Mucosa of descending colon (tissue), 3 donors: Measurements from ENCODE around the gene PVALB. TPM values are rescaled to one million over a fixed set of nuclear protein-coding genes. Genes with fewer than 3 reads are reported as not detected.

Experiments
- ATAC-seq: fragments of 200-7000 bp; cut with Tn5 transposase; one replicate; pipeline ENCODE4 v1.9.1; 2020; ENCODE audit warnings: mild to moderate bottlenecking, moderate library complexity
- DNase-seq, 3 donors: peaks; one replicate each; pipeline ENCODE4 v3.0.0-alpha.2; 2020
- H3K36me3 ChIP-seq: fragments of 200-600 bp; one replicate; pipeline ENCODE4 v1.8.0; 2021; ENCODE audit warnings: low read depth, mild to moderate bottlenecking
- H3K4me1 ChIP-seq: fragments of 200-600 bp; one replicate; pipeline ENCODE4 v1.8.0; 2021; ENCODE audit warnings: low read depth, mild to moderate bottlenecking
- H3K4me3 ChIP-seq: fragments of 200-600 bp; one replicate; pipeline ENCODE4 v1.8.0; 2021; ENCODE audit warnings: mild to moderate bottlenecking
- H3K9me3 ChIP-seq: fragments of 200-600 bp; one replicate; pipeline ENCODE4 v1.8.0; 2021; ENCODE audit warnings: mild to moderate bottlenecking
- CTCF ChIP-seq: fragments of 200-600 bp; IDR thresholded peaks from one replicate; pipeline ENCODE4 v1.8.0; 2022; ENCODE audit warnings: antibody characterized with exemption, mild to moderate bottlenecking
- intact Hi-C, 2 donors: fragments of 100-400 bp; cut with DNase I in 1 of 2; cut with micrococcal nuclease in 1 of 2; formaldehyde crosslinking; loops; one replicate each; pipeline versions ENCODE4 v1.11.0 to v1.11.1; 2022; cut with DNase I, micrococcal nuclease
- total RNA-seq, 3 donors: library from RNA; stranded (reverse); fragmentation: NEBNext Ultra II Directional in 2 of 3; extraction: Animal tissue kit (Norgen Biotek cat#: 25700) in 2 of 3; gene quantifications; one replicate each; pipeline versions ENCODE4 v1.2.1 to v1.2.4, GENCODE V29; 2021 to 2023
- donor health status: DM: no; HTN: no; CAD: no; lungs with moderate emphysema.
- donor health status: DM: no; HTN: no; CAD: no.
- donor health status: DM: no; HTN: yes; CAD: no.

PVALB gene
- total RNA-seq, 3 donors from 2014 or later: not detected

- H3K4me1 ChIP-seq: no peaks in the 10 kb centered on the region
- no peak for ATAC-seq
- no peak for DNase-seq
- H3K9me3 ChIP-seq: no peaks in the 10 kb centered on the region
- H3K36me3 ChIP-seq: peaks cover 4% of the 10 kb centered on the region
- no peak overlapping the region for H3K4me3 ChIP-seq
- no peak for TF ChIP-seq CTCF
- intact Hi-C loops: no loop called here
Measured at GRCh38 chr22:36765943-36766450, 50.8 kb downstream of the PVALB start.

- ATAC-seq: no peak
- Histone ChIP-seq H3K4me1 (no peaks in the 10 kb centered on the region), H3K9me3 (no peaks in the 10 kb centered on the region), H3K36me3 (peaks cover 4% of the 10 kb centered on the region), H3K4me3 (no peak overlapping the region)
- no peak for DNase-seq
- TF ChIP-seq CTCF: no peak
- intact Hi-C loops: no loop called here
Measured at GRCh38 chr22:36765131-36765942, 51.5 kb downstream of the PVALB start.

- ATAC-seq: no peak
- intact Hi-C loops: no loop called here
- Histone ChIP-seq H3K4me1 (no peaks in the 10 kb centered on the region), H3K36me3 (peaks cover 4% of the 10 kb centered on the region), H3K9me3 (no peaks in the 10 kb centered on the region), H3K4me3 (no peak overlapping the region)
- DNase-seq: no peak
- no peak for TF ChIP-seq CTCF
Measured at GRCh38 chr22:36764641-36765040, 52.2 kb downstream of the PVALB start.

GRCh38 chr22:36764060-36764459 is 52.8 kb downstream of the PVALB start:
- peaks cover 4% of the 10 kb centered on the region for H3K36me3 ChIP-seq
- no peaks in the 10 kb centered on the region for H3K9me3 ChIP-seq
- no peak for DNase-seq
- no peak for TF ChIP-seq CTCF
- H3K4me3 ChIP-seq: no peak overlapping the region
- intact Hi-C loops: no loop called here
- no peaks in the 10 kb centered on the region for H3K4me1 ChIP-seq
- ATAC-seq: no peak

- Histone ChIP-seq H3K4me1 (no peaks in the 10 kb centered on the region), H3K36me3 (peaks cover 4% of the 10 kb centered on the region), H3K9me3 (no peaks in the 10 kb centered on the region), H3K4me3 (no peak overlapping the region)
- TF ChIP-seq CTCF: no peak
- no peak for DNase-seq
- ATAC-seq: peak; percentile 24
- intact Hi-C loops: no loop called here
Measured at GRCh38 chr22:36763576-36763975, 53.3 kb downstream of the PVALB start.
